NCI-H748 (cell line): ENCODE results near the gene METTL9.
"Not testable (repeated sequence)": the region's sequence is repeated elsewhere in the genome, so short reads cannot be mapped to it uniquely, and the experiment has no call there.

Experiments used
- DNase-seq: peaks from one replicate; lab custom pipeline; 2025; ENCODE audit not compliant: unreplicated experiment; lab: John Stamatoyannopoulos, UW

Gene METTL9

GRCh38 chr16:21573506-21573905 lies 25.9 kb upstream of the METTL9 start:
- DNase-seq: not testable (repeated sequence)

DNA sequence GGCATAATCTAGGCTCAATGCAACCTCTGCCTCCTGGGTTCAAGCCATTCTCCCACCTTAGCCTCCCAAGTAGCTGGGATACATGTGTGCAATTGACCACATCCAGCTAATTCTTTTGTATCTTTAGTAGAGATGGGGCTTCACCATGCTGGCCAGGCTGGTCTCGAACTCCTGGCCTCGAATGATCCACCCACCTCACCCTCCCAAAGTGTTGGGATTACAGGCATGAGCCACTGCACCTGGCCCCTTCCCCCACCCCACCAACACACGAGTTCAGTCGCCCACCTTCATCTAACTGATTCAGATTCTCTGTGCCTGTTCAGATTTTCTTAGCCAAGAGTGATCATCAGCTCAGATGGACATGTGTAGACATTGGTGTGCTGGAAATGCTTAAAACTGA lies 25.0 kb upstream of the METTL9 start:
- DNase-seq: no peak

GRCh38 chr16:21576323-21576722 lies 23.1 kb upstream of the METTL9 start:
- DNase-seq: not testable (repeated sequence)

GRCh38 chr16:21577487-21577886 lies 21.9 kb upstream of the METTL9 start:
- not testable (repeated sequence) for DNase-seq

- not testable (repeated sequence) for DNase-seq
These were observed 21.1 kb upstream of the METTL9 start for GRCh38 chr16:21578311-21578710.

DNA sequence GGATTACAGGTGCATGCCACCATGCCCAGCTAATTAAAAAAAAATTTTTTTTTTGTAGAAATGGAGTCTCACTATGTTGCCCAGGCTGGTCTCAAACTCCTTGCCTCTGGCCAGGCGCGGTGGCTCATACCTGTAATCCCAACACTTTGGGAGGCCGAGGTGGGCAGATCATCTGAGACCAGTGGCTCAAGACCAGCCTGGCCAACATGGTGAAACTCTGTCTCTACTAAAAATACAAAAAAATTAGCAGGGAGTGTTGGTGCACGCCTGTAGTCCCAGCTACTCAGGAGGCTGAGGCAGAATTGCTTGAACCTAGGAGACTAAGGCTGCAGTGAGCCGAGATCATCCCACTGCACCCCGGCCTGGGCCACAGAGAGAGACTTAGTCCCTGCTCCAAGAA lies 19.2 kb upstream of the METTL9 start:
- not testable (repeated sequence) for DNase-seq

- DNase-seq: no peak
These were observed 18.6 kb upstream of the METTL9 start for GRCh38 chr16:21580807-21581206.

GRCh38 chr16:21584817-21585216 lies 14.6 kb upstream of the METTL9 start:
- DNase-seq: no peak

- DNase-seq: not testable (repeated sequence)
These were observed 10.8 kb upstream of the METTL9 start for GRCh38 chr16:21588593-21588992.

GRCh38 chr16:21589551-21589950 lies 9.8 kb upstream of the METTL9 start:
- DNase-seq: no peak

DNA sequence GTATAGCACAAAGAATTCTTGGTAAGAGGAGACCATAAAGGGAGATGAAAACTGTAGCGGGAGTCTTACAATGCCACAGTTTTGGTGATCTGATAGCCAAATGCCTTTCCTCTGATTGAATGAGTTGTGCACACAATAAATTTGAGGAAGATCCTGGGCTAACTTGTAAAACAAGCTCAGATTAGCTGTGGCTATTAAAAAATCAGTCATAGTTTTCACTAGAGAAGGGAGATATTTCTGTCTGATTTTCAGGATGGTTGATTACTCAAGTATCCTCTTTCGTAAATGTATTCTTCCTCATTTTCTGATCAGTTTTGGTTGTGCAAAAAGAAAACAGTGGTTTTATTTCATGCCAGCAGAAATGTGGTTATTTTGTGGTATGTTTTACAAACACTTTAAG lies 9.1 kb upstream of the METTL9 start:
- no peak for DNase-seq

DNA sequence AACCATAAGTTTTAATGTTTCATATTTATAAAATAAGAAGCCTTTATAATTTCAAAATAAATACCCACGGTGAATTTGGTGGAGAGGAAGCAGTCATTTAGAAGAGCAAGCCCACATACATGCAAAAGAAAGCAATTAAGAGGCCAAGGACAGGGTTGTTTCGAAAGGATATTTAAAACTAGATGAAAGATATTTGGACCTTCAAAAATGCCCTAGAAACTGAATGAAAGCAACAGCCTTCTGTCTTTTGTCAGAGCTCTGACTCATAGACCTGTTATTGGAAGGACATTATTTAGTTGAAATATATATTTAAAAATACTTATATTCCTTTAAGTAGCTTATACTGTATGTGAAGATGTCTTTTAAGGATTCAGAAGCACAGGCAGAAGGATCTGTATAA lies 8.6 kb upstream of the METTL9 start:
- DNase-seq: no peak

DNA sequence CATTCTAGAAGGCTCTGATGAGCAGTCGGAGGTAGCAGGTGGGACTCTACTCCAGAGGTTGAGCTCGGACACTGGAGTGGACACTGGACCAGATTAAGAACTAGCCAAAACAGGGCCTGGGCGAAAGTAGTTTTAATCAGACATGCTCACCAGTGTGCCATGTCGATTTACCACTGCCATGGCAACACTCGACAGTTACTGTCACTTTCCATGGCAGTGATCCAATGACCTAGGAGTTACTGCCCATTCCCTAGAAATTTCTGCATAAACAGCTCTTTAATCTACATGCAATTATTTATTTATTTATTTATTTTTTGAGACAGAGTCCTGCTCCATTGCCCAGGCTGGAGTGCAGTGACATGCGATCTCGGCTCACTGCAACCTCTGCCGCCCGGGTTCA lies 7.2 kb upstream of the METTL9 start:
- DNase-seq: no peak

DNA sequence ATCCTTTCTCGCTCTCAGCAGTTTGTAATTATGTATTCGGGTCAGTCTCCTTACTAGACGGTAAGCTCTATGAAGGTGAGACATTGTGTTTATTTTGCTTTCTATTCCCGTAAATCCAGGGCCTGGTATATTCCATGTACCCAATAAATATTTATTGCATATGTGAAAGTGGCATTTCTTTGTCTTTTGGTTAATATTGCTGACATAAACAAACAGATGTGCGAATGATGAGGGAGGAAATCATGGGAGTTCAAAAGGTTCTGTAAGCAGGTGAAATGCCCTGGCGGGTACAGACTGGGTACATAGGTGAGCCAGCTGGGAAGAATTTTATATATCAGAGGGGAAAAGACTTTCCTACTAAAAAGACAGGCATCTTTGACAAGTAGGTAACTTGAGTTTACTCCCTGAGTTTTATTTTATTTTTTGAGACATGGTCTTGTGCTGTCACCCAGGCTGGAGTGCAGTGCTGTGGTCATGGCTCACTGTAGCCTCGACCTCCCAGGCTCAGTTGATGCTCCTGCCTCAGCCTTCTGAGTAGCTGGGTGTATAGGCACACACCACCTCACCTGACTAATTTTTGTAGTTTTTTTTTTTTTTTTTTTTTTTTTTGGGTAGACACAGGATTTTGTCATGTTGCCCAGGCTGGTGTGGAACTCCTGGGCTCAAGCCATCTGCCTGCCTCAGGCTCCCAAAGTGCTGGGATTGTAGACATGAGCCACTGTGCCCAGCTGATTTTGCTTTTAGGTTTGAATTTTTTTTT lies 5.7 kb upstream of the METTL9 start:
- no peak for DNase-seq

DNA sequence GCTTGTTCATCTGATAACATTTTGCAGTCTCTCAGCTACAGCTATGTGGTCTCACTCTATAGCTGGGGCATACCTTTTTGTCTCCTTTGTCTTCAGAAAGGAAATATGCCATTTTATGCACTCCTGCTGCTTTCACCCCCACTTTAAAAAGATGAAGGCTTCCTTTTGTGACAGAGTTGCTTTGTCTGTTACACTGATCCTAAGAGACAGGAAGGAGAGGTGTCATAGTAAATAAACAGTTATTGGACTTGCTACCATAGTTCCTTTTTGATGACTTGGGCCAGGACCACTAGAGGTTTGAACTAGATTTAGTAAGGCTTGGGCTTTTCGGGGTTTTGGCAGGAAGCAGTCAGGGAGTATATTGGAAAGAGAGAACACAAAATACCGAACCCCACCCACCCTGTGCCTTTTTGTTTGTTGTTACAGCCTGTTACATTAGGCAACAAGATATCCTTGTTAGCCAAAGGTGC lies 1.8 kb upstream of the METTL9 start:
- DNase-seq: no peak

GRCh38 chr16:21598206-21598605 lies 1.2 kb upstream of the METTL9 start:
- no peak for DNase-seq

DNA sequence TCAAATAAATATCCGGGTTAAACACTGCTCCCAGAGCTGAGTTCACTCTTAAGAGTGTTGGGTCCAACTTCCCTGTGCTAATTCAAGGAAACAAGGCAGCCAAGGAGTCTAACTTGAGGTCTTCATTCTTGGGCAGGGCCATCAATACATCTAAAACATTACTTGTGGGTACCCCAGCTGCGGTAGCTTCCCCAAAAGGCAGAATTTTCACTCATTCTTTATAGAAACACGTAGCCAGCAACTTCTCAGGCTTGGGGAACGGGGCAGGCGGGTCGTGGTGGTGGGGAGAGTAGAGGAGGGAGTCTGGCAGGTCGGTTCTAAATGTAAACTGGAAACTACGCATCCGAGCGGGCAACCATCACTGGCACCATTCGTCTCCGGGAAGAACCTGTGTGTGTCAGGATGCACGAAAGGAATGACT lies 666 bp upstream of the METTL9 start:
- DNase-seq: no peak

DNA sequence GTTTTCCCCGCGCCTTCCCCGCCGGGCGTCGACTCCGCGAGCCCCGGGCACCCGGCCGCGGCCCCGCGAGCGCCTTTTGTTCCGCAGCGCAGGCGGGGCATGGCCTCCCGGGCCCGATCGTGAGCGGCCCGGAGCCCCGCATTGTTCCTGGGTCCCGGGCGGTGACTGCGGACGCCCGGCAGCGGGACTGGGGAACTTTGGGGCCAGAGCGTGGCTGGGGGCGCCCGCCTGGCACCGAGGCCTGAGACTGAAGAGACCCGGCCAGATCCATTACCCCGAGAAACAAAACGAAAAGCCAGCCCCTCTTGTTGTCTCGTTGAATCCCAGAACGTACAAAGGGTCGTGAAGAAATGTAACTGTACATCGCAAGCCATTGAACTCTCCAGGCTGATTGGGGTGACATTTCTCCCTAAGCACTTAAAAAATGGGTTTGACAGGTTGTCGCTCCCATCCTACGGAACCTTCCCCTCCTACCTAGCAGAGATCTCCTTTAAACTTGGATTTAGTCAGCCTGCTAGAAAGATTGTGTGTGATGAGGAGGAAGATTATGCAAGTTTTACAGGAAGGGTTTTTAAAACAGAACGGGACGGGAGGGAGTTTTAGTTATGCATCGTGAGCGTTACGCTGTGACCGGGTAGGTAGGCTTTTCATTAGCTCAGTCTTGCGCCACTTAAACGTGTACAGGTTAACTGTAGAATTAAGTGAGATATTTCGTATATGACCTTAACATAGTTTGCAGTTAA lies 825 bp downstream of the METTL9 start:
- DNase-seq: peak; percentile 43

GRCh38 chr16:21602785-21603184 lies 3.4 kb downstream of the METTL9 start:
- no peak for DNase-seq

GRCh38 chr16:21603928-21604327 lies 4.6 kb downstream of the METTL9 start:
- no peak for DNase-seq

DNA sequence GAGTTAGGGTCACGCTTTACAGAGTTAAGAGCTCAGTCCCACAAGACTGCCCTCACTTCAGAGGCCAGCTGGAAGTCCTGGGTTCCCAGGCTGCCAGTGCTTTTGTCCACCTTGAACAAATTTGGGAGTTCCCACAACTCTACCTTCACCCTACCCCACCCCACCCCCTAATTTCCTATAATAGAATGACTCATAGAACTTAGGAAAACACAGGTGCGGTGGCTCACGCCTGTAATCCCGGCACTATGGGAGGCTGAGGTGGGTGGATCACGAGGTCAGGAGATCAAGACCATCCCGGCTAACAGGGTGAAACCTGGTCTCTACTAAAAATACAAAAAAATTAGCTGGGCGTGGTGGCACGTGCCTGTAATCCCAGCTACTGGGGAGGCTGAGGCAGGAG lies 6.5 kb downstream of the METTL9 start:
- not testable (repeated sequence) for DNase-seq

GRCh38 chr16:21608639-21609328 lies 9.4 kb downstream of the METTL9 start:
- DNase-seq: no peak
